K562 (cell line): ENCODE measurements around the gene SLC38A11. TPM values are rescaled to one million over a fixed set of nuclear protein-coding genes. Genes with fewer than 3 reads are reported as not detected.

Experiments
- ATAC-seq: fragments of 200-7000 bp; cut with Tn5 transposase; 3 replicates; pipeline ENCODE4 v1.9.1; 2020; ENCODE audit warnings: moderate library complexity
- BruUV-seq: library from RNA; stranded (reverse); fragments of 400-500 nt; replicated peaks from 2 replicates; lab custom pipeline; 2021; lab: Mats Ljungman, UMichigan
- CTCF ChIA-PET: fragments of 300-600 bp; formaldehyde crosslinking; extraction: SDS; loops from one replicate; lab custom pipeline; 2021; ENCODE audit warnings: low intra/inter-chr PET ratio; lab: Yijun Ruan, JAX
- POLR2A ChIA-PET: fragments of 300-600, 350-650 bp; sonication (Branson Sonifier 250); formaldehyde crosslinking; extraction: SDS; loops from one replicate; lab custom pipeline; 2021; ENCODE audit warnings: antibody characterized with exemption, inconsistent platforms; lab: Yijun Ruan, JAX
- DNase-seq, 4 experiments: peaks; one replicate each; pipeline versions ENCODE4 v3.0.0 to v3.0.0-alpha.2; 2011 to 2018; ENCODE audit warnings: low spot score in 3 of 4, mixed read lengths in 3 of 4; ENCODE audit errors: extremely low read depth in 1 of 4
- FAIRE-seq: peaks from 2 replicates; lab custom pipeline; 2011; peaks lifted over from hg19 to GRCh38; lab: Jason Lieb, UNC
- H2AFZ ChIP-seq: 2 replicates; pipeline ENCODE4 v1.6.0; 2011; ENCODE audit warnings: low read depth, low read length, control low read depth, inconsistent platforms
- H3K27ac ChIP-seq: fragments of 200-600 bp; 3 replicates; pipeline ENCODE4 v1.8.0; 2011; ENCODE audit warnings: low read depth, mild to moderate bottlenecking, control low read depth, inconsistent platforms, low read length, moderate library complexity, mixed read lengths; ENCODE audit errors: extremely low read depth
- H3K27me3 ChIP-seq, 2 experiments: fragments of 300-600 bp in 1 of 2; 2 replicates in 1 of 2; 3 replicates in 1 of 2; pipeline versions ENCODE4 v1.6.0 to v1.8.0; 2011; ENCODE audit warnings: inconsistent platforms in 2 of 2, low read length in 2 of 2, mild to moderate bottlenecking in 1 of 2, mixed read lengths in 1 of 2, moderate library complexity in 1 of 2; ENCODE audit not compliant: control insufficient read depth in 2 of 2, insufficient read depth in 2 of 2
- H3K36me3 ChIP-seq: fragments of 300-600 bp; 3 replicates; pipeline ENCODE4 v1.8.0; 2011; ENCODE audit warnings: mild to moderate bottlenecking, low read length, inconsistent platforms; ENCODE audit not compliant: control insufficient read depth, insufficient read depth
- H3K4me1 ChIP-seq, 2 experiments: fragments of 200-600 bp in 1 of 2; replicated peaks in 1 of 2; 2 replicates in 1 of 2; 3 replicates in 1 of 2; pipeline versions ENCODE4 v1.5.1 to v1.8.0; 2011; ENCODE audit warnings: inconsistent platforms in 2 of 2, low read length in 2 of 2, mild to moderate bottlenecking in 1 of 2, mixed read lengths in 1 of 2, moderate library complexity in 1 of 2; ENCODE audit not compliant: control insufficient read depth in 2 of 2, insufficient read depth in 2 of 2
- H3K4me2 ChIP-seq: 2 replicates; pipeline ENCODE4 v1.6.1; 2011; ENCODE audit warnings: low read length, control low read depth, inconsistent platforms, mixed read lengths; ENCODE audit not compliant: insufficient read depth
- H3K4me3 ChIP-seq: fragments of 200-600 bp; sonication (generic), shearing (Covaris generic); 2 replicates; pipeline ENCODE4 v1.5.1; 2016; ENCODE audit warnings: control low read depth, inconsistent platforms
- H3K79me2 ChIP-seq: fragments of 200-600 bp; 3 replicates; pipeline ENCODE4 v1.8.0; 2011; ENCODE audit warnings: low read length, inconsistent platforms; ENCODE audit not compliant: control insufficient read depth, insufficient read depth
- H3K9ac ChIP-seq, 2 experiments: 2 replicates each; pipeline versions ENCODE4 v1.6.0 to v1.6.1; 2011; ENCODE audit warnings: low read depth in 2 of 2, low read length in 2 of 2, control low read depth in 1 of 2, inconsistent platforms in 1 of 2, mild to moderate bottlenecking in 1 of 2, mixed read lengths in 1 of 2; ENCODE audit not compliant: insufficient read depth in 1 of 2
- H3K9me1 ChIP-seq: one replicate; pipeline ENCODE4 v1.6.0; 2011; ENCODE audit warnings: inconsistent platforms, mild to moderate bottlenecking, low read length, moderate library complexity; ENCODE audit not compliant: control insufficient read depth, insufficient read depth
- H3K9me3 ChIP-seq: replicated peaks from 2 replicates; pipeline ENCODE4 v1.5.1; 2011; ENCODE audit warnings: low read depth, low read length, inconsistent platforms; ENCODE audit not compliant: control insufficient read depth, insufficient read depth
- H4K20me1 ChIP-seq: replicated peaks from 2 replicates; pipeline ENCODE4 v1.6.1; 2011; ENCODE audit warnings: low read length, inconsistent platforms, mixed read lengths; ENCODE audit not compliant: control insufficient read depth, insufficient read depth
- BCOR ChIP-seq: fragments of 450-650 bp; IDR thresholded peaks from 2 replicates; pipeline ENCODE4 v1.6.1; 2016
- ESRRB ChIP-seq: fragments of 250-450 bp; sonication (Bioruptor Pico); IDR thresholded peaks from 2 replicates; pipeline ENCODE4 v1.5.0; 2020; ENCODE audit warnings: mild to moderate bottlenecking, moderate library complexity, borderline replicate concordance
- HIVEP1 ChIP-seq: fragments of 250-450 bp; sonication (Bioruptor Pico); IDR thresholded peaks from 2 replicates; pipeline ENCODE4 v1.4.0; 2020; ENCODE audit warnings: mild to moderate bottlenecking
- ID3 ChIP-seq, 2 experiments: fragments of 250-450 bp in 1 of 2; fragments of 450-650 bp in 1 of 2; sonication (Bioruptor Pico) in 1 of 2; IDR thresholded peaks; 2 replicates each; pipeline versions ENCODE4 v1.6.1 to v1.8.0; 2016 to 2021; ENCODE audit warnings: mild to moderate bottlenecking in 2 of 2, moderate library complexity in 2 of 2, missing compliant biosample characterization in 1 of 2, missing genetic modification characterization in 1 of 2
- NR1H2 ChIP-seq: sonication (generic); formaldehyde crosslinking; IDR thresholded peaks from 2 replicates; pipeline ENCODE4 v1.4.0; 2020; ENCODE audit warnings: mild to moderate bottlenecking, missing genetic modification reagents
- RBM34 ChIP-seq: fragments of 200-400 bp; formaldehyde crosslinking; IDR thresholded peaks from 2 replicates; pipeline ENCODE4 v1.6.1; 2018; ENCODE audit warnings: low read length, borderline replicate concordance; ENCODE audit not compliant: insufficient read depth
- REST ChIP-seq, 2 experiments: fragments of 450-650 bp; formaldehyde crosslinking in 1 of 2; IDR thresholded peaks; 2 replicates each; pipeline versions ENCODE4 v1.4.0 to v1.6.1; 2014 to 2020; ENCODE audit warnings: mild to moderate bottlenecking in 2 of 2, borderline replicate concordance in 1 of 2, low read depth in 1 of 2
- STAT6 ChIP-seq: sonication (generic); formaldehyde crosslinking; IDR thresholded peaks from 2 replicates; pipeline ENCODE4 v1.8.1; 2023; ENCODE audit warnings: mild to moderate bottlenecking, missing genetic modification reagents
- ZNF165 ChIP-seq: fragments of 250-450 bp; sonication (Bioruptor Pico); IDR thresholded peaks from 2 replicates; pipeline ENCODE4 v1.4.0; 2020; ENCODE audit warnings: borderline replicate concordance
- ZNF780A ChIP-seq: fragments of 250-450 bp; sonication (Bioruptor Pico); IDR thresholded peaks from 2 replicates; pipeline ENCODE4 v1.5.0; 2021; ENCODE audit warnings: mild to moderate bottlenecking
- WGBS: fragments of 100-300 bp; shearing (Covaris generic); methylation state at CpG from one replicate; pipeline ENCODE4 v1.1.6; 2016; ENCODE audit warnings: low coverage, mixed read lengths; ENCODE audit not compliant: insufficient coverage; ENCODE audit errors: missing lambda C conversion rate; 5-methylcytosine and 5-hydroxymethylcytosine counted together
- in situ Hi-C: fragments of 300-500 bp; cut with MboI; formaldehyde crosslinking; loops from 4 replicates; pipeline ENCODE4 v1.15.0; 2018; ENCODE audit warnings: inconsistent platforms, mixed read lengths
- intact Hi-C: fragments of 100-400 bp; cut with micrococcal nuclease; formaldehyde crosslinking; loops from 2 replicates; pipeline ENCODE4 v1.14.2; 2022
- polyA plus RNA-seq, 8 experiments: library from polyadenylated mRNA; depleted of rRNA in 4 of 8; stranded (reverse) in 5 of 8; unstranded in 3 of 8; fragments of >200 nt; fragmentation: Nextera tagmentation in 2 of 8; fragmentation: Illumina TruSeq in 1 of 8; extraction: Ambion mirVana in 2 of 8; extraction: Trizol in 1 of 8; gene quantifications; 2 replicates each; pipeline versions ENCODE4 v1.2.1 to v1.2.3, GENCODE V29; 2011 to 2014; ENCODE audit warnings: inconsistent platforms in 1 of 8, missing spikeins in 1 of 8
- total RNA-seq, 7 experiments: library from RNA; depleted of rRNA in 6 of 7; stranded (reverse); fragments of >200 nt in 6 of 7; fragmentation: Illumina TruSeq in 2 of 7; extraction: Trizol in 2 of 7; gene quantifications; 2 replicates each; pipeline versions ENCODE4 v1.2.1 to v1.2.3, GENCODE V29; 2011 to 2021; ENCODE audit warnings: low replicate concordance in 1 of 7

Gene SLC38A11
- total and polyA plus RNA-seq, 9 of the 15 experiments (the other 6 are each of a cell fraction or from before 2014, with no cell fraction given) = not detected

- in situ Hi-C loops (no loop called here), intact Hi-C loops (no loop called here)
- H3K79me2 ChIP-seq = no peaks in the 10 kb centered on the region
- H3K4me2 ChIP-seq = no peak overlapping the region
- no peak overlapping the region for H3K27ac ChIP-seq
- BruUV-seq = no TSS peak
- H3K9ac ChIP-seq = no peak overlapping the region
- no peaks in the 10 kb centered on the region for H3K36me3 ChIP-seq
- FAIRE-seq (no peak), DNase-seq (no peak), ATAC-seq (no peak)
- no peaks in the 10 kb centered on the region for H3K27me3 ChIP-seq
- no peaks in the 10 kb centered on the region for H4K20me1 ChIP-seq
- 0 out of 2 replicates have a peak, but pooled peaks cover 2% of the 10 kb centered on the region for H3K9me3 ChIP-seq
- ChIA-PET CTCF (no interaction called here), POLR2A (no interaction called here)
- 2% methylated on average over 9 of the region's 9 CpGs for WGBS
- H2AFZ ChIP-seq = no peak overlapping the region
- H3K4me1 ChIP-seq = no peaks in the 10 kb centered on the region
- H3K4me3 ChIP-seq = no peak overlapping the region
- no peaks in the 10 kb centered on the region for H3K9me1 ChIP-seq
- no peak for TF ChIP-seq ID3 (CRISPR knock-in tag; IDR thresholded peaks at IDR 0.05)
- no peak for TF ChIP-seq ID3 (tag; IDR thresholded peaks at IDR 0.05)
- no peak for TF ChIP-seq HIVEP1 (CRISPR knock-in tag)
- no peak for TF ChIP-seq ZNF780A (CRISPR knock-in tag)
- no peak for TF ChIP-seq BCOR
- TF ChIP-seq STAT6 (CRISPR knock-in tag) = no peak
- TF ChIP-seq ZNF165 (CRISPR knock-in tag) = no peak
- TF ChIP-seq REST (IDR thresholded peaks at IDR 0.05; ENCODE audit: borderline replicate concordance) = no peak
- TF ChIP-seq REST (CRISPR knock-in tag; IDR thresholded peaks at IDR 0.05; ENCODE audit: low read depth) = no peak
- no peak for TF ChIP-seq NR1H2 (CRISPR knock-in tag)
- TF ChIP-seq RBM34 = no peak
- TF ChIP-seq ESRRB (CRISPR knock-in tag) = no peak
These were observed 82.0 kb downstream of the SLC38A11 start for GRCh38 chr2:164873210-164873908.
